SJSA1 (cell line): ENCODE results near the gene GNG5. TPM values are rescaled to one million over a fixed set of nuclear protein-coding genes. Genes with fewer than 3 reads are reported as not detected.
"Not testable (repeated sequence)": the region's sequence is repeated elsewhere in the genome, so short reads cannot be mapped to it uniquely, and the experiment has no call there.

ENCODE experiments used
- DNase-seq, 2 experiments: peaks; one replicate each; pipeline ENCODE4 v3.0.0-alpha.2; 2015 to 2020; ENCODE audit warnings: low spot score in 2 of 2, low read depth in 1 of 2
- H3K27ac ChIP-seq: fragments of 250-450 bp; sonication (Bioruptor Pico); 2 replicates; pipeline ENCODE4 v1.5.1; 2020; ENCODE audit warnings: mild to moderate bottlenecking, moderate library complexity
- H3K27me3 ChIP-seq: fragments of 250-450 bp; sonication (Bioruptor Pico); replicated peaks from 2 replicates; pipeline ENCODE4 v1.5.1; 2020; ENCODE audit warnings: mild to moderate bottlenecking, moderate library complexity
- H3K36me3 ChIP-seq: fragments of 250-450 bp; sonication (Bioruptor Pico); 2 replicates; pipeline ENCODE4 v1.5.1; 2020; ENCODE audit warnings: mild to moderate bottlenecking
- H3K4me1 ChIP-seq: fragments of 250-450 bp; sonication (Bioruptor Pico); replicated peaks from 2 replicates; pipeline ENCODE4 v1.6.1; 2021; ENCODE audit warnings: mild to moderate bottlenecking
- H3K4me3 ChIP-seq: fragments of 250-450 bp; sonication (Bioruptor Pico); 2 replicates; pipeline ENCODE4 v1.5.1; 2020; ENCODE audit warnings: mild to moderate bottlenecking
- H3K9me3 ChIP-seq: fragments of 250-450 bp; sonication (Bioruptor Pico); replicated peaks from 2 replicates; pipeline ENCODE4 v1.5.1; 2020; ENCODE audit warnings: mild to moderate bottlenecking
- total RNA-seq: library from RNA; depleted of rRNA; stranded (reverse); fragments of >200 nt; shearing (Covaris generic); gene quantifications from 2 replicates; pipeline ENCODE4 v1.2.3, GENCODE V29; 2014; rRNA removed

GNG5 gene
- 19.3 and 57.7 TPM in 2 replicates for total RNA-seq

- DNase-seq: peak; percentile 98 to 99
- H3K4me3 ChIP-seq: peak within 1 kb of the TSS; percentile 86
- H3K36me3 ChIP-seq: peaks cover 35% of the 10 kb centered on the region
- H3K27me3 ChIP-seq: no peaks in the 10 kb centered on the region
- peak within 1 kb of the TSS; percentile 87 for H3K27ac ChIP-seq
- H3K4me1 ChIP-seq: peaks cover 19% of the 10 kb centered on the region
- H3K9me3 ChIP-seq: no peaks in the 10 kb centered on the region
Measured at GRCh38 chr1:84506002-84506728, at the start of gene GNG5, which contains the start of gene SPATA1. GNG5 (minus strand) TSS chr1:84506581; CDS start chr1:84506091, 490 bp downstream. SPATA1 (plus strand) TSS chr1:84506386; CDS start chr1:84516360, 9,974 bp downstream.

- DNase-seq: no peak
Measured at GRCh38 chr1:84550826-84551225, 44.4 kb upstream of the GNG5 start.

GRCh38 chr1:84541679-84542078 lies 35.3 kb upstream of the GNG5 start:
- no peak for DNase-seq

More at GRCh38 chr1:84550826-84551225, 44.4 kb upstream of the GNG5 start:
- Histone ChIP-seq H3K27ac (no peak overlapping the region), H3K36me3 (peaks cover under 1% of the 10 kb centered on the region; the same call in 1 of the 2 replicates), H3K27me3 (no peaks in the 10 kb centered on the region), H3K4me1 (no peaks in the 10 kb centered on the region), H3K9me3 (no peaks in the 10 kb centered on the region), H3K4me3 (no peak overlapping the region)

GRCh38 chr1:84540759-84541158 lies 34.4 kb upstream of the GNG5 start:
- H3K27ac ChIP-seq: no peak overlapping the region
- H3K4me1 ChIP-seq: peaks cover 12% of the 10 kb centered on the region
- no peaks in the 10 kb centered on the region for H3K36me3 ChIP-seq
- no peaks in the 10 kb centered on the region for H3K27me3 ChIP-seq
- no peaks in the 10 kb centered on the region for H3K9me3 ChIP-seq
- H3K4me3 ChIP-seq: no peak overlapping the region
- DNase-seq: peak in 1 of 2 experiments; percentile 25

More at GRCh38 chr1:84541679-84542078, 35.3 kb upstream of the GNG5 start:
- H3K9me3 ChIP-seq: no peaks in the 10 kb centered on the region
- no peak overlapping the region for H3K27ac ChIP-seq
- no peaks in the 10 kb centered on the region for H3K27me3 ChIP-seq
- H3K4me3 ChIP-seq: no peak overlapping the region
- H3K4me1 ChIP-seq: peaks cover 12% of the 10 kb centered on the region
- H3K36me3 ChIP-seq: no peaks in the 10 kb centered on the region

- Histone ChIP-seq H3K4me3 (no peak overlapping the region), H3K36me3 (no peaks in the 10 kb centered on the region), H3K27me3 (no peaks in the 10 kb centered on the region), H3K4me1 (peaks cover 12% of the 10 kb centered on the region), H3K9me3 (no peaks in the 10 kb centered on the region), H3K27ac (no peak overlapping the region)
- DNase-seq: peak in 1 of 2 experiments; percentile 23
Measured at GRCh38 chr1:84539972-84540371, 33.6 kb upstream of the GNG5 start.

- H3K9me3 ChIP-seq: no peaks in the 10 kb centered on the region
- H3K36me3 ChIP-seq: no peaks in the 10 kb centered on the region
- no peaks in the 10 kb centered on the region for H3K27me3 ChIP-seq
- no peak overlapping the region for H3K27ac ChIP-seq
- peaks cover 12% of the 10 kb centered on the region for H3K4me1 ChIP-seq
- no peak for DNase-seq
- H3K4me3 ChIP-seq: no peak overlapping the region
Measured at GRCh38 chr1:84538599-84538998, 32.2 kb upstream of the GNG5 start.

- no peak overlapping the region for H3K27ac ChIP-seq
- H3K9me3 ChIP-seq: no peaks in the 10 kb centered on the region
- H3K4me1 ChIP-seq: no peaks in the 10 kb centered on the region
- peaks cover 3% of the 10 kb centered on the region; the same call in 1 of the 2 replicates for H3K36me3 ChIP-seq
- H3K4me3 ChIP-seq: no peak overlapping the region
- no peak for DNase-seq
- H3K27me3 ChIP-seq: no peaks in the 10 kb centered on the region
Measured at GRCh38 chr1:84525779-84526178, 19.4 kb upstream of the GNG5 start.

GRCh38 chr1:84524590-84524989 lies 18.2 kb upstream of the GNG5 start:
- H3K36me3 ChIP-seq: peaks cover 3% of the 10 kb centered on the region; the same call in 1 of the 2 replicates
- DNase-seq: no peak
- H3K27ac ChIP-seq: no peak overlapping the region
- H3K4me3 ChIP-seq: no peak overlapping the region
- H3K27me3 ChIP-seq: no peaks in the 10 kb centered on the region
- H3K9me3 ChIP-seq: no peaks in the 10 kb centered on the region
- H3K4me1 ChIP-seq: no peaks in the 10 kb centered on the region

GRCh38 chr1:84510668-84511067 lies 4.3 kb upstream of the GNG5 start:
- no peak overlapping the region for H3K4me3 ChIP-seq
- no peaks in the 10 kb centered on the region for H3K9me3 ChIP-seq
- H3K27me3 ChIP-seq: no peaks in the 10 kb centered on the region
- peaks cover 3% of the 10 kb centered on the region for H3K36me3 ChIP-seq
- no peak overlapping the region for H3K27ac ChIP-seq
- peak in 1 of 2 experiments; percentile 53 for DNase-seq
- peaks cover 4% of the 10 kb centered on the region; the same call in 1 of the 2 replicates for H3K4me1 ChIP-seq

- DNase-seq: peak in 1 of 2 experiments; percentile 7
- Histone ChIP-seq H3K27ac (no peak overlapping the region), H3K36me3 (peaks cover 8% of the 10 kb centered on the region), H3K27me3 (no peaks in the 10 kb centered on the region), H3K4me3 (no peak overlapping the region), H3K4me1 (peaks cover 4% of the 10 kb centered on the region; the same call in 1 of the 2 replicates), H3K9me3 (no peaks in the 10 kb centered on the region)
Measured at GRCh38 chr1:84510165-84510564, 3.8 kb upstream of the GNG5 start.

- no peaks in the 10 kb centered on the region for H3K9me3 ChIP-seq
- H3K27me3 ChIP-seq: no peaks in the 10 kb centered on the region
- peaks cover 14% of the 10 kb centered on the region for H3K36me3 ChIP-seq
- no peak overlapping the region for H3K4me3 ChIP-seq
- peaks cover 12% of the 10 kb centered on the region for H3K4me1 ChIP-seq
- no peak for DNase-seq
- H3K27ac ChIP-seq: no peak overlapping the region
Measured at GRCh38 chr1:84509029-84509428, 2.6 kb upstream of the GNG5 start.

- no peaks in the 10 kb centered on the region for H3K9me3 ChIP-seq
- H3K4me1 ChIP-seq: peaks cover 17% of the 10 kb centered on the region
- H3K4me3 ChIP-seq: no peak overlapping the region
- no peak overlapping the region for H3K27ac ChIP-seq
- no peaks in the 10 kb centered on the region for H3K27me3 ChIP-seq
- H3K36me3 ChIP-seq: peaks cover 17% of the 10 kb centered on the region
- no peak for DNase-seq
Measured at GRCh38 chr1:84508510-84508909, 2.1 kb upstream of the GNG5 start.

- H3K9me3 ChIP-seq, H3K27ac ChIP-seq, DNase-seq, H3K27me3 ChIP-seq, H3K4me3 ChIP-seq: not testable (repeated sequence)
- Histone ChIP-seq H3K36me3 (peaks cover 22% of the 10 kb centered on the region), H3K4me1 (peaks cover 19% of the 10 kb centered on the region)
Measured at GRCh38 chr1:84507887-84508286, 1.5 kb upstream of the GNG5 start.

- DNase-seq: no peak
- no peaks in the 10 kb centered on the region for H3K27me3 ChIP-seq
Measured at GRCh38 chr1:84506729-84507453, 510 bp upstream of the GNG5 start.

More at GRCh38 chr1:84506729-84507453, 510 bp upstream of the GNG5 start:
- H3K27ac ChIP-seq: peak overlapping the region; percentile 87
- H3K4me3 ChIP-seq: peak overlapping the region; percentile 86
- H3K4me1 ChIP-seq: peaks cover 19% of the 10 kb centered on the region
- H3K36me3 ChIP-seq: peaks cover 29% of the 10 kb centered on the region
- H3K9me3 ChIP-seq: no peaks in the 10 kb centered on the region
